Thyroid gland (tissue), 4 donors: ENCODE data around the gene CCL20.

ENCODE experiments used
- POLR2A ChIP-seq, 2 donors: fragments of 450-650 bp; IDR thresholded peaks; one replicate each; pipeline ENCODE4 v1.6.1; 2017; ENCODE audit warnings: antibody characterized with exemption in 2 of 2, mild to moderate bottlenecking in 2 of 2, moderate library complexity in 1 of 2
- TF ChIP-seq, protein P1 (sequence below), 6 experiments: fragments of 200-600 bp in 3 of 6; fragments of 450-650 bp in 3 of 6; sonication (generic) in 3 of 6; IDR thresholded peaks; one replicate each; pipeline ENCODE4 v1.5.1; 2016 to 2019; ENCODE audit warnings: antibody characterized with exemption in 6 of 6, mild to moderate bottlenecking in 2 of 6, inconsistent platforms in 1 of 6, moderate library complexity in 1 of 6

DNA sequence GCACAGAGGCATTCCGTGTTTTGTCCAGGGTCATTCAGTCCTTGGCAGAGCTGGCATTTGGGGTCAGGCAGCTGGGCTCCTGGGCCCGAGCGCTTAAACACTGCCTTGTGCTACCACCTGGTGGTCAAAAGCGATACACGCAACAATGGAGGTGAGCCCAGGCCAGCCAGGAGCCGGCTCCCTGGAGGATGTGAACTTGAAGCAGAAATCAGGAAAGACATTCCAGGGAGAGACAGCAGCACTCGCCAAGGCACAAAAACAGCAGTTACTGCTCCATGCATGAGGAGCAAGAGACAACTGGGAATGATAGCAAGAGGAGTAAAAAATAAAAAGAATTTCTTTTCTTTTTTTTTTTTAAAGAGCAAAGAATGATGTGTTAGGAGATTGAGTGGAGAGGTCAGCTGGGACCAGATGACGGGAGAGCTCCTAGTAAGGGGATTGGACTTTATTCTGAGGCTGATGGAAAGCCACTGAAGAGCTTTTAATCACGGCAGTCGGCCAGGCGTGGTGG, 47.2 kb upstream of the CCL20 start:
- TF ChIP-seq, protein P1, sequence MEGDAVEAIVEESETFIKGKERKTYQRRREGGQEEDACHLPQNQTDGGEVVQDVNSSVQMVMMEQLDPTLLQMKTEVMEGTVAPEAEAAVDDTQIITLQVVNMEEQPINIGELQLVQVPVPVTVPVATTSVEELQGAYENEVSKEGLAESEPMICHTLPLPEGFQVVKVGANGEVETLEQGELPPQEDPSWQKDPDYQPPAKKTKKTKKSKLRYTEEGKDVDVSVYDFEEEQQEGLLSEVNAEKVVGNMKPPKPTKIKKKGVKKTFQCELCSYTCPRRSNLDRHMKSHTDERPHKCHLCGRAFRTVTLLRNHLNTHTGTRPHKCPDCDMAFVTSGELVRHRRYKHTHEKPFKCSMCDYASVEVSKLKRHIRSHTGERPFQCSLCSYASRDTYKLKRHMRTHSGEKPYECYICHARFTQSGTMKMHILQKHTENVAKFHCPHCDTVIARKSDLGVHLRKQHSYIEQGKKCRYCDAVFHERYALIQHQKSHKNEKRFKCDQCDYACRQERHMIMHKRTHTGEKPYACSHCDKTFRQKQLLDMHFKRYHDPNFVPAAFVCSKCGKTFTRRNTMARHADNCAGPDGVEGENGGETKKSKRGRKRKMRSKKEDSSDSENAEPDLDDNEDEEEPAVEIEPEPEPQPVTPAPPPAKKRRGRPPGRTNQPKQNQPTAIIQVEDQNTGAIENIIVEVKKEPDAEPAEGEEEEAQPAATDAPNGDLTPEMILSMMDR (IDR thresholded peaks at IDR 0.05), result peak; percentile 61 to 88 (median 78)
- TF ChIP-seq POLR2A (IDR thresholded peaks at IDR 0.05), result no peak
